Inferior parietal cortex (tissue), 1 donor: ENCODE measurements around the gene PINK1.
A peak's percentile ranks its signal among the peaks of the same experiment; 100 is the strongest.

Experiments used
- DNase-seq: peaks from one replicate; pipeline ENCODE4 v3.0.0-alpha.2; 2016; ENCODE audit errors: extremely low spot score

Gene PINK1

GRCh38 chr1:20610970-20611369 lies 22.3 kb upstream of the PINK1 start:
- no peak for DNase-seq

- DNase-seq, result no peak
Measured at GRCh38 chr1:20611652-20612051, 21.6 kb upstream of the PINK1 start.

DNA sequence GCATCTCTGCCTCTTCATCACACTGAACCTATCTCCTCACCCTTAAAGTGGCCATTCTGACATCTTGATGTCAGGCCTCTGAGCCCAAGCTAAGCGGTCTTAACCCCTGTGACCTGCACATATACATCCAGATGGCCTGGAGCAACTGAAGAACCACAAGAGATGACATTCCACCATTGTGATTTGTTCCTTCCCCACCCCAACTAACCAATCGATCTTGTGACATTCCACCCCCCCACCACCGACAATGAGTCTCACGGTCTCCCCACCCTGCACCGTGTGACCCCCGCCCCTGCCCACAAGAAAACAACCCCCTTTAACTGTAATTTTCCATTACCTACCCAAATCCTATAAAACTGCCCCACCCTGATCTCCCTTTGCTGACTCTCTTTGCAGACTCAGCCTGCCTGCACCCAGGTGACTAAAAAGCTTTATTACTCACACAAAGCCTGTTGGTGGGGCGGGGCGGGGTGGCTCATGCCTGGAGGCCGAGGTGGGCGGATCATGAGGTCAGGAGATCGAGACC lies 21.0 kb upstream of the PINK1 start:
- DNase-seq, result no peak

GRCh38 chr1:20614131-20614579 lies 19.1 kb upstream of the PINK1 start:
- DNase-seq, result no peak

- no peak for DNase-seq
Measured at GRCh38 chr1:20615946-20616846, 17.1 kb upstream of the PINK1 start.

DNA sequence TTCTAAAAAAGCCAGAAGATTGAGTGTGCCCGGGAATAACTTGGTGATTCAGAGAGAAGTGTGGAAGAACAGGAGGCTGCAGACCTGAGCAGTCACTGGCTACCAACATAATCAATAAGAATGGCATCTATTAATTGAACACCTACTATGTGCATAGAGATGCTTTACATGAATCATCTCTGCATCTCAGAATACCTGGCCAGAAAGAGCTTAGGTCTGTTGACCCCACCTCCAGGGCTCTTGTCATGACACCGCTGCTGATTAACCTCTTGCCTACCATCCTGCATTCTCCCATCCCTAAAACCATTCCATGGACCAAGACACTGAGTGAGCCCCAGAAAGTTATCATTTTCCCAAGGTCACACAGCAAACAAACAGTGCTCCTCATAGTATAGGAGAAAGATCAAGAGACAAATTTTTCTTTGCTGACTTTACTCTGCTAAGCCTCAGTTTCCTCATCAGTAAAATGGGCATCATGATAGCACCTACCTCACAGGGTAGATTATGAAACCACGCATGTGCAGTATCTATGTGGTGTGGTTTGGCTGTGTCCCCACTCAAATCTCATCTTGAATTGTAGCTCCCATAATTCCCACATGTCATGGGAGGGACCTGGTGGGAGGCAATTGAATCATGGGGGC lies 16.3 kb upstream of the PINK1 start:
- no peak for DNase-seq

DNA sequence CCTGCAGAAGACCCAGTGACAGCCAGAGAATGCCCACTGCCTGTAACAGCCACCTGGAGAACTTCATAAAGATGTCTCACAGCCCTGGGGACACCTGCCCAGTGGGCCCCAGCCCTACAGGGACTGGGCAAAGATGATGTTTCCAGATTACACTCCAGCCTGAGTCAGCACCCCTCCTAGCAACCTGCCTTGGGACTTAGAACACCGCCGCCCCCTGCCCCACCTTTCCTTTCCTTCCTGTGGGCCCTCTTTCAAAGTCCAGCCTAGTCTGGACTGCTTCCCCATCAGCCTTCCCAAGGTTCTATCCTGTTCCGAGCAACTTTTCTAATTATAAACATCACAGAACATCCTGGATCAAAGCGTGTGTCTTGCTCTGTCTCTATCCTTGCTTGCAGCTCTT lies 14.7 kb upstream of the PINK1 start:
- no peak for DNase-seq

DNA sequence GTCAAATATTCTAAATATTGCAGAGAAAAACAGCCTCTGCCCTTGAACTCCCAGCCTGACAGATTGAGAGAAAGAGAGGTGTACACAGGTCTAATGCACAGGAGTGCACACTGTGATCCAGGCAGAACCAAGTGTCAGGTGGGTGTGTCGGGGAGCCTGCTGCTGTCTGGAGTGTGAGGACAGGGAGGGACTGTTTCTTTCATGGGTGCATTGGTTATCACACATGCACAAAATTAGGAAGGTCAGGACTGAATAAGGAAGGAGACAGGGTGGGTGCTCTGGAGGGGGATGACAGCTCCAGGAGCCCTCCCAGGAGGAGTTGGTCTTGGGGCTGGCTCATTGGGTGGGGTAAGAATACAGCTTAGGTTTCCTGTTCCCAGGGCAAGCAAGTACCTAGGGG lies 13.3 kb upstream of the PINK1 start:
- no peak for DNase-seq

GRCh38 chr1:20621012-20621411 lies 12.2 kb upstream of the PINK1 start:
- no peak for DNase-seq

DNA sequence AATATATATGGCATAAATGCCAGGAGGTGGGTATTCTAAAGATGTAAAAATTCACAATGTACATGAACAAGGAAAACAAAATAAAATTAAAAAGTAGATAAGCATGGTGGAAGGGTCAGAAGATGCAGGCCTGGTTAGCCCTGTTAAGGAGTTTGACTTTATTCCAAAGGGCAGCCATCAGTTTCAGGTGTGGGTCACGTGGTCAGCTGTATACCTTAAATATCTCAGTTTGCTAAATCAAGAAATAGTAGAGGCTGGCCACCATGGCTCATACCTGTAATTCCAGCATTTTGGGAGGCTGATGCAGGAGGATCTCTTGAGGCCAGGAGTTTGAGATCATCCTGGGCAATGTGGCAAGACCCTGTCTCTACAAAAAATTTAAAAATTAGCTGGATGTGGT lies 8.5 kb upstream of the PINK1 start:
- no peak for DNase-seq

DNA sequence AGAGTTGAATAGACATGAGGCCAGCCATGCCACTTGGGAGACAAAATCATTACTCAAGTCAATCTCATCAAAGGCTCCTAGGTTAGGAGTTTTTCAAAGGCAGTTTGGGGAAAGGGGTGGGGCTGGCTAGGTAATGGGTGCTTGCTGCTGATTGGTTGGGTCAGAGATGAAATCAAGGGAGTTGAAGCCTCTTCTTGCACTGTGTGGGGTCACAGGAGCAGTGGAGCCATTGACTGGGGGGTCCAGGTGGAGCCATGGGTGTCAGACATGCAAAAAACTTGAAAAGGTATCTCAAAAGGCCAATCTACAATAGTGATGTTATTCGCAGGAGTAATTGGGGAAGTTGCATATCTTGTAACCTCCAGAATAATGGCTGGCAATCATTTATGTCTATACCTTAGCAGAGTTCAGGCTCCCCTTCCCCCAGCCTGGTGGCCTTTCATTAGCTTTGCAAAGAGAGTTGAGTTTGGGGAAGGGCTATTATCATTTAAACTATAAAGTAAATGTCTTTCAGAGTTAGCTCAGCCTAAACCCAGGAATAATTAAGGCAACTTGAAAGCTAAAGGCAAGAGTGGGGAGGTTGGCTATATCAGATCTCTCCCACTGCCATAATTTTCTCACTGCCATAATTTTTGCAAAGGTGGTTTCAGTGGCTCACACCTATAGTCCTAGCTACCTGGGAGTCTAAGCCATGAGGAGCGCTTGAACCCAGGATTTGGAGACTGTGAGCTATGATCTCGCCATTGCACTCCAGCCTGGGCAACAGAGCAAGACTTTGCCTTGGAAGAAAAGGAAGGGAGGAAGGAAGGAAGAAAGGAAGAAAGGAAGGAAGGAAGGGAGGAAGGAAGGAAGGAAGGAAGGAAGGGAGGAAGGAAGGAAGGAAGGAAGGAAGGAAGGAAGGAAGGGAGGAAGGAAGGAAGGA lies 7.8 kb upstream of the PINK1 start:
- DNase-seq, result no peak

GRCh38 chr1:20626098-20626427 lies 7.2 kb upstream of the PINK1 start:
- DNase-seq, result no peak

GRCh38 chr1:20626524-20626923 lies 6.7 kb upstream of the PINK1 start:
- DNase-seq, result no peak

DNA sequence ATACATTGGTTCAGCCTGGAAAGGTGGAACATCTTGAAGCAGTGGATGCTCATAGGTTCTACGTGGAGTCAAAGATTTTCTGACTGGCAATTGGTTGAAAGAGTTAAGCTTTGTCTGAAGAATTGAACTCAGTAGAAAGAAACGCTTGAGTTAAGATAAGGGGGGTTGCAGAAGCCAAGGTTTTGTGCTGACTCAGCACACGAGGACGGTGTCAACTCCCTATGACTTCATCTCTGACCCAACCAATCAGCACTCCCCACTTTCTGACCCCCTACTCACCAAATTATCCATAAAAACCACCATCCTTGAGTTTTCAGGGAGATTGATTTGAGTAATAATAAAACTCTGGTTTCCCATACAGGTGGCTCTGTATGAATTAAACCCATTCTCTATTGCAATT lies 2.5 kb upstream of the PINK1 start:
- no peak for DNase-seq

- no peak for DNase-seq
Measured at GRCh38 chr1:20632386-20632785, 872 bp upstream of the PINK1 start.

GRCh38 chr1:20634065-20634593 lies 871 bp downstream of the PINK1 start:
- DNase-seq, result no peak

GRCh38 chr1:20634594-20635084 lies 1.4 kb downstream of the PINK1 start:
- no peak for DNase-seq

- no peak for DNase-seq
Measured at GRCh38 chr1:20636785-20637347, 3.6 kb downstream of the PINK1 start.

DNA sequence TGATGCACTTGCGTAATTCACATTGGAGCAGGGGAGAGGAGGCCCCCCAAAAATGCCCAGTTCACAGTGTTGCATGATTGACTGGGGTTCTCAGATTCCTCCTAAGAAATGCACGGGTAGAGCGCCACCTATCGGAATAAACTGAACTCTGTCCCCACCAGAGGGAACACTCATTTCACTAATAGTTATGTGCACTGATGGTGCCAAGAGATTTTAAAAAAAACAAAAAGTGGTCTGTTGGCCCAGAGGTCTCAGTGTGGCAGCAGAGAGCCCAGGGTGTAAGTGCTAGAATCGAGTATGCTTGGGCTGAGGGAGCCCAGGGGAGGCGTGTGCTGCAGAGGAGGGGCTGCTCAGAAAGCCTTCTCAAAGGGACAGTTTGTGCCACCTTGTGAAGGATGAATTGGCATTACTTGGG lies 6.9 kb downstream of the PINK1 start:
- peak; percentile 78 for DNase-seq

DNA sequence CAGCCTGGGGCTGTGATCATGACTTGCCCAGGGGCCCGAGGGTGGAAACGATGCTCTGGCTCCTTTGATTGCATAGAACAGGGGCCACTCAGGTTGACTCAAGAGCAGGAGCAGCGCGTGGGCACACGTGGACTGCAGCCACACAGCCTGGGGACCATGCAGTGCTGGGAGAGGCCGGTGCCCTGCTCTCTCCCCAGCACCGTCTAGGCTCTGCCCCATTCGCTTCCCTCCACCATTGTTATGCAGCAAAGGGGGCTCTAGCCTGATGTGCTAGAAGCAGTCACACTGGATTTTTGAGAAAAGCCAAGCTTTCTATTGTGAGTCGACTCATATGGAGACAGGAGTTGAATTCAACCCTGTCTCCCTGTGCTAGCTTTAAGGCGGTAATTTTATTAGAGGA lies 8.7 kb downstream of the PINK1 start:
- DNase-seq, result no peak

GRCh38 chr1:20643080-20643479 lies 9.8 kb downstream of the PINK1 start:
- no peak for DNase-seq
